HL-60 (cell line): ENCODE results near the gene FMNL2.

Experiments
- CTCF ChIP-seq: IDR thresholded peaks from one replicate; pipeline ENCODE4 v1.5.1; 2011; ENCODE audit warnings: low read length, control low read depth, inconsistent platforms; ENCODE audit not compliant: insufficient read depth
- GABPA ChIP-seq: IDR thresholded peaks from 2 replicates; pipeline ENCODE4 v1.6.1; 2012; ENCODE audit warnings: low read depth
- POLR2AphosphoS5 ChIP-seq: IDR thresholded peaks from 2 replicates; pipeline ENCODE4 v1.6.1; 2012; ENCODE audit warnings: low read depth

GRCh38 chr2:152344579-152345195, 9.7 kb downstream of the FMNL2 start:
- TF ChIP-seq CTCF, result no peak
- no peak for TF ChIP-seq POLR2AphosphoS5
- TF ChIP-seq GABPA, result no peak
